ENCODE data around the gene ASZ1. TPM values are rescaled to one million over a fixed set of nuclear protein-coding genes. Genes with fewer than 3 reads are reported as not detected.

ASZ1 gene
- total RNA-seq, 1 experiment from 2014 or later: not detected

DNA sequence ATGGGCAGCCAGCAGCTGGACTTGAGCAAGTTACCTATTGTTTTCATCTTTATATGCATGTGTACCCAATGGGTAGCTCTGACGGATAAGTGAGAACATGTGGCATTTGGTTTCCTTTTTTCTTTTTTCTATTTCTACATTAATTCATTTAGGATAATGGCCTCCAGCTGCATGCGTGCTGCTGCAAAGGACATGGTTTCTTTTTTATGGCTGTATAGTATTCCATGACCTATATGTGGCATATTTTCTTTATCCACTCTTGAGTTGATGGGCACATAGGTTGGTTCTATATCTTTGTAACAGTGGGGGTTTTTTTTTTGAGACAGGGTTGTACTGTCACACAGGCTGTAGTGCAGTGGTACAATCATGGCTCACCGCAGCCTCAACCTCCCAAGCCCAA is 37.4 kb downstream of the ASZ1 start:
- Histone ChIP-seq H3K27ac (ENCODE audit: low read depth, low read length) (no peak overlapping the region), H3K27me3 (ENCODE audit: insufficient read depth, low read length) (no peaks in the 10 kb centered on the region), H4K20me1 (ENCODE audit: insufficient read depth) (no peaks in the 10 kb centered on the region), H3K4me3 (replicated peaks in 1 of 2; ENCODE audit: low read depth in 1 of 2, low read length in 2 of 2) (no peak overlapping the region), H3K9me3 (ENCODE audit: control insufficient read depth in 1 of 2, insufficient read depth in 1 of 2, low read depth in 1 of 2, low read length in 2 of 2) (0 out of 4 replicates have a peak, but pooled peaks cover 0 to 3% of the 10 kb centered on the region in 2 experiments), H3K36me3 (ENCODE audit: control insufficient read depth in 1 of 2, insufficient read depth in 2 of 2, low read length in 2 of 2) (no peaks in the 10 kb centered on the region), H3K79me2 (ENCODE audit: insufficient read depth, low read length) (no peaks in the 10 kb centered on the region), H3K9me2 (ENCODE audit: insufficient read depth) (no peaks in the 10 kb centered on the region), H3K4me2 (ENCODE audit: low read length) (no peak overlapping the region), H2AFZ (ENCODE audit: low read depth, low read length, poor library complexity, severe bottlenecking) (no peak overlapping the region), H3K9ac (ENCODE audit: low read length) (no peak overlapping the region), H3K4me1 (ENCODE audit: control insufficient read depth in 1 of 2, insufficient read depth in 2 of 2, low read length in 2 of 2) (peaks cover 2 to 9% of the 10 kb centered on the region in 2 experiments; a peak in 3 of 4 replicates)
- ATAC-seq (no peak), DNase-seq (ENCODE audit: low read depth, low spot score) (no peak)
- CTCF ChIA-PET: no interaction called here
- no TSS peak for BruUV-seq (replicated peaks)
- TF ChIP-seq, protein P1, sequence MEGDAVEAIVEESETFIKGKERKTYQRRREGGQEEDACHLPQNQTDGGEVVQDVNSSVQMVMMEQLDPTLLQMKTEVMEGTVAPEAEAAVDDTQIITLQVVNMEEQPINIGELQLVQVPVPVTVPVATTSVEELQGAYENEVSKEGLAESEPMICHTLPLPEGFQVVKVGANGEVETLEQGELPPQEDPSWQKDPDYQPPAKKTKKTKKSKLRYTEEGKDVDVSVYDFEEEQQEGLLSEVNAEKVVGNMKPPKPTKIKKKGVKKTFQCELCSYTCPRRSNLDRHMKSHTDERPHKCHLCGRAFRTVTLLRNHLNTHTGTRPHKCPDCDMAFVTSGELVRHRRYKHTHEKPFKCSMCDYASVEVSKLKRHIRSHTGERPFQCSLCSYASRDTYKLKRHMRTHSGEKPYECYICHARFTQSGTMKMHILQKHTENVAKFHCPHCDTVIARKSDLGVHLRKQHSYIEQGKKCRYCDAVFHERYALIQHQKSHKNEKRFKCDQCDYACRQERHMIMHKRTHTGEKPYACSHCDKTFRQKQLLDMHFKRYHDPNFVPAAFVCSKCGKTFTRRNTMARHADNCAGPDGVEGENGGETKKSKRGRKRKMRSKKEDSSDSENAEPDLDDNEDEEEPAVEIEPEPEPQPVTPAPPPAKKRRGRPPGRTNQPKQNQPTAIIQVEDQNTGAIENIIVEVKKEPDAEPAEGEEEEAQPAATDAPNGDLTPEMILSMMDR (IDR thresholded peaks at IDR 0.05 in 2 of 3, conservative IDR thresholded peaks at IDR 0.05 in 1 of 3; ENCODE audit: borderline replicate concordance in 1 of 3, insufficient read depth in 1 of 3, low read depth in 2 of 3, low read length in 2 of 3): no peak
- no peak for TF ChIP-seq JUND (IDR thresholded peaks at IDR 0.05)
- TF ChIP-seq, protein P2, sequence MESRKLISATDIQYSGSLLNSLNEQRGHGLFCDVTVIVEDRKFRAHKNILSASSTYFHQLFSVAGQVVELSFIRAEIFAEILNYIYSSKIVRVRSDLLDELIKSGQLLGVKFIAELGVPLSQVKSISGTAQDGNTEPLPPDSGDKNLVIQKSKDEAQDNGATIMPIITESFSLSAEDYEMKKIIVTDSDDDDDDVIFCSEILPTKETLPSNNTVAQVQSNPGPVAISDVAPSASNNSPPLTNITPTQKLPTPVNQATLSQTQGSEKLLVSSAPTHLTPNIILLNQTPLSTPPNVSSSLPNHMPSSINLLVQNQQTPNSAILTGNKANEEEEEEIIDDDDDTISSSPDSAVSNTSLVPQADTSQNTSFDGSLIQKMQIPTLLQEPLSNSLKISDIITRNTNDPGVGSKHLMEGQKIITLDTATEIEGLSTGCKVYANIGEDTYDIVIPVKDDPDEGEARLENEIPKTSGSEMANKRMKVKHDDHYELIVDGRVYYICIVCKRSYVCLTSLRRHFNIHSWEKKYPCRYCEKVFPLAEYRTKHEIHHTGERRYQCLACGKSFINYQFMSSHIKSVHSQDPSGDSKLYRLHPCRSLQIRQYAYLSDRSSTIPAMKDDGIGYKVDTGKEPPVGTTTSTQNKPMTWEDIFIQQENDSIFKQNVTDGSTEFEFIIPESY (IDR thresholded peaks at IDR 0.05; ENCODE audit: extremely low read depth, insufficient replicate concordance, low read length): no peak
- no peak for TF ChIP-seq ELF1 (IDR thresholded peaks at IDR 0.05; ENCODE audit: borderline replicate concordance, low read depth)
- no peak for TF ChIP-seq EZH2 (IDR thresholded peaks at IDR 0.05)
- intact Hi-C loops (cut with micrococcal nuclease): loop anchor here (5.0 kb wide), 1 partner anchor 78 kb away; no protein-coding TSS in a partner anchor
- POLR2A ChIA-PET: no interaction called here
- RAD21 ChIA-PET (ENCODE audit: low non-redundant PET in 1 of 2, low total read pairs in 2 of 2, uncharacterized antibody in 2 of 2, unreplicated experiment in 2 of 2): no interaction called here

Measured in HCT116 (cell line).